K562 (cell line): ENCODE data around the gene SETD7. TPM values are rescaled to one million over a fixed set of nuclear protein-coding genes. Genes with fewer than 3 reads are reported as not detected.

Experiments
- ATAC-seq: fragments of 200-7000 bp; cut with Tn5 transposase; 3 replicates; pipeline ENCODE4 v1.9.1; 2020; ENCODE audit warnings: moderate library complexity
- BruUV-seq: library from RNA; stranded (reverse); fragments of 400-500 nt; replicated peaks from 2 replicates; lab custom pipeline; 2021; lab: Mats Ljungman, UMichigan
- CTCF ChIA-PET: fragments of 300-600 bp; formaldehyde crosslinking; extraction: SDS; loops from one replicate; lab custom pipeline; 2021; ENCODE audit warnings: low intra/inter-chr PET ratio; lab: Yijun Ruan, JAX
- POLR2A ChIA-PET: fragments of 300-600, 350-650 bp; sonication (Branson Sonifier 250); formaldehyde crosslinking; extraction: SDS; loops from one replicate; lab custom pipeline; 2021; ENCODE audit warnings: antibody characterized with exemption, inconsistent platforms; lab: Yijun Ruan, JAX
- DNase-seq, 4 experiments: peaks; one replicate each; pipeline versions ENCODE4 v3.0.0 to v3.0.0-alpha.2; 2011 to 2018; ENCODE audit warnings: low spot score in 3 of 4, mixed read lengths in 3 of 4; ENCODE audit errors: extremely low read depth in 1 of 4
- FAIRE-seq: peaks from 2 replicates; lab custom pipeline; 2011; peaks lifted over from hg19 to GRCh38; lab: Jason Lieb, UNC
- H2AFZ ChIP-seq: 2 replicates; pipeline ENCODE4 v1.6.0; 2011; ENCODE audit warnings: low read depth, low read length, control low read depth, inconsistent platforms
- H3K27ac ChIP-seq: fragments of 200-600 bp; 3 replicates; pipeline ENCODE4 v1.8.0; 2011; ENCODE audit warnings: low read depth, mild to moderate bottlenecking, control low read depth, inconsistent platforms, low read length, moderate library complexity, mixed read lengths; ENCODE audit errors: extremely low read depth
- H3K27me3 ChIP-seq, 2 experiments: fragments of 300-600 bp in 1 of 2; 2 replicates in 1 of 2; 3 replicates in 1 of 2; pipeline versions ENCODE4 v1.6.0 to v1.8.0; 2011; ENCODE audit warnings: inconsistent platforms in 2 of 2, low read length in 2 of 2, mild to moderate bottlenecking in 1 of 2, mixed read lengths in 1 of 2, moderate library complexity in 1 of 2; ENCODE audit not compliant: control insufficient read depth in 2 of 2, insufficient read depth in 2 of 2
- H3K36me3 ChIP-seq: fragments of 300-600 bp; 3 replicates; pipeline ENCODE4 v1.8.0; 2011; ENCODE audit warnings: mild to moderate bottlenecking, low read length, inconsistent platforms; ENCODE audit not compliant: control insufficient read depth, insufficient read depth
- H3K4me1 ChIP-seq, 2 experiments: fragments of 200-600 bp in 1 of 2; replicated peaks in 1 of 2; 2 replicates in 1 of 2; 3 replicates in 1 of 2; pipeline versions ENCODE4 v1.5.1 to v1.8.0; 2011; ENCODE audit warnings: inconsistent platforms in 2 of 2, low read length in 2 of 2, mild to moderate bottlenecking in 1 of 2, mixed read lengths in 1 of 2, moderate library complexity in 1 of 2; ENCODE audit not compliant: control insufficient read depth in 2 of 2, insufficient read depth in 2 of 2
- H3K4me2 ChIP-seq: 2 replicates; pipeline ENCODE4 v1.6.1; 2011; ENCODE audit warnings: low read length, control low read depth, inconsistent platforms, mixed read lengths; ENCODE audit not compliant: insufficient read depth
- H3K4me3 ChIP-seq: fragments of 200-600 bp; sonication (generic), shearing (Covaris generic); 2 replicates; pipeline ENCODE4 v1.5.1; 2016; ENCODE audit warnings: control low read depth, inconsistent platforms
- H3K79me2 ChIP-seq: fragments of 200-600 bp; 3 replicates; pipeline ENCODE4 v1.8.0; 2011; ENCODE audit warnings: low read length, inconsistent platforms; ENCODE audit not compliant: control insufficient read depth, insufficient read depth
- H3K9ac ChIP-seq, 2 experiments: 2 replicates each; pipeline versions ENCODE4 v1.6.0 to v1.6.1; 2011; ENCODE audit warnings: low read depth in 2 of 2, low read length in 2 of 2, control low read depth in 1 of 2, inconsistent platforms in 1 of 2, mild to moderate bottlenecking in 1 of 2, mixed read lengths in 1 of 2; ENCODE audit not compliant: insufficient read depth in 1 of 2
- H3K9me1 ChIP-seq: one replicate; pipeline ENCODE4 v1.6.0; 2011; ENCODE audit warnings: inconsistent platforms, mild to moderate bottlenecking, low read length, moderate library complexity; ENCODE audit not compliant: control insufficient read depth, insufficient read depth
- H3K9me3 ChIP-seq: replicated peaks from 2 replicates; pipeline ENCODE4 v1.5.1; 2011; ENCODE audit warnings: low read depth, low read length, inconsistent platforms; ENCODE audit not compliant: control insufficient read depth, insufficient read depth
- H4K20me1 ChIP-seq: replicated peaks from 2 replicates; pipeline ENCODE4 v1.6.1; 2011; ENCODE audit warnings: low read length, inconsistent platforms, mixed read lengths; ENCODE audit not compliant: control insufficient read depth, insufficient read depth
- ATF6 ChIP-seq: sonication (generic); formaldehyde crosslinking; IDR thresholded peaks from 2 replicates; pipeline ENCODE4 v1.4.0; 2020; ENCODE audit warnings: mild to moderate bottlenecking, missing genetic modification reagents
- MYNN ChIP-seq, 2 experiments: sonication (generic); formaldehyde crosslinking in 1 of 2; IDR thresholded peaks; 2 replicates each; pipeline versions ENCODE4 v1.5.0 to v1.6.1; 2016 to 2020; ENCODE audit warnings: antibody characterized with exemption in 1 of 2, missing genetic modification reagents in 1 of 2
- POLR2G ChIP-seq: fragments of 200-400 bp; formaldehyde crosslinking; IDR thresholded peaks from 2 replicates; pipeline ENCODE4 v1.6.1; 2017; ENCODE audit warnings: low read depth, mild to moderate bottlenecking, antibody characterized with exemption, low read length, moderate library complexity
- ZNF24 ChIP-seq: fragments of 450-650 bp; IDR thresholded peaks from 2 replicates; pipeline ENCODE4 v1.6.1; 2016
- ZNF282 ChIP-seq: sonication (generic); formaldehyde crosslinking; IDR thresholded peaks from 2 replicates; pipeline ENCODE4 v1.8.1; 2023; ENCODE audit warnings: missing genetic modification reagents
- WGBS: fragments of 100-300 bp; shearing (Covaris generic); methylation state at CpG from one replicate; pipeline ENCODE4 v1.1.6; 2016; ENCODE audit warnings: low coverage, mixed read lengths; ENCODE audit not compliant: insufficient coverage; ENCODE audit errors: missing lambda C conversion rate; 5-methylcytosine and 5-hydroxymethylcytosine counted together
- in situ Hi-C: fragments of 300-500 bp; cut with MboI; formaldehyde crosslinking; loops from 4 replicates; pipeline ENCODE4 v1.15.0; 2018; ENCODE audit warnings: inconsistent platforms, mixed read lengths
- intact Hi-C: fragments of 100-400 bp; cut with micrococcal nuclease; formaldehyde crosslinking; loops from 2 replicates; pipeline ENCODE4 v1.14.2; 2022
- polyA plus RNA-seq, 8 experiments: library from polyadenylated mRNA; depleted of rRNA in 4 of 8; stranded (reverse) in 5 of 8; unstranded in 3 of 8; fragments of >200 nt; fragmentation: Nextera tagmentation in 2 of 8; fragmentation: Illumina TruSeq in 1 of 8; extraction: Ambion mirVana in 2 of 8; extraction: Trizol in 1 of 8; gene quantifications; 2 replicates each; pipeline versions ENCODE4 v1.2.1 to v1.2.3, GENCODE V29; 2011 to 2014; ENCODE audit warnings: inconsistent platforms in 1 of 8, missing spikeins in 1 of 8
- total RNA-seq, 7 experiments: library from RNA; depleted of rRNA in 6 of 7; stranded (reverse); fragments of >200 nt in 6 of 7; fragmentation: Illumina TruSeq in 2 of 7; extraction: Trizol in 2 of 7; gene quantifications; 2 replicates each; pipeline versions ENCODE4 v1.2.1 to v1.2.3, GENCODE V29; 2011 to 2021; ENCODE audit warnings: low replicate concordance in 1 of 7

SETD7 gene
- total and polyA plus RNA-seq, 9 of the 15 experiments (the other 6 are each of a cell fraction or from before 2014, with no cell fraction given), result 0.37 to 2.4 (median 1.7) TPM

DNA sequence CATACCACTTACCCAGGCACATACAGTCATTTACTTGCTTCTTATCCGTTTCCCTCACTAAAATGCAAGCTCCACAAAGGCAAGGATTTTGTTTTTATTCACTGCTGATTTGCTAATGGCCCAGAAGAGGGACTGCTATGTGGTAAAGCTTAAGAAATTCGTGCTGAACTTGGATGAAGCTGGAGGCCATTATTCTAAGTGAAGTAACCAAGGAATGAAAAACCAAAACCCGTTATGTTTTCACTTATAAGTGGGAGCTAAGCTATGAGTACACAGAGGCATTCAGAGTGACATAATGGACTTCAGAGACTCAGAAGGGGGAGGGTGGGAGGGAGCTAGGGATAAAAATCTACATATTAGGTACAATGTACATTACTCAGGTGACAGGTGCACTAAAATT is 54.9 kb downstream of the SETD7 start:
- H2AFZ ChIP-seq, result no peak overlapping the region
- intact Hi-C loops, result no loop called here
- H3K27ac ChIP-seq, result no peak overlapping the region
- BruUV-seq, result no TSS peak
- no peaks in the 10 kb centered on the region for H4K20me1 ChIP-seq
- H3K27me3 ChIP-seq, result peaks cover 14 to 18% of the 10 kb centered on the region in 2 experiments
- DNase-seq (no peak), ATAC-seq (no peak), FAIRE-seq (no peak)
- H3K4me1 ChIP-seq, result no peaks in the 10 kb centered on the region; a peak in 1 of 5 replicates
- H3K9me3 ChIP-seq, result no peaks in the 10 kb centered on the region
- ChIA-PET POLR2A (interaction anchor here (0.8 kb wide), 1 partner anchor 333 kb away, joined by 3 read pairs; no protein-coding TSS in a partner anchor), CTCF (no interaction called here)
- in situ Hi-C loops, result no loop called here
- H3K9ac ChIP-seq, result no peak overlapping the region
- no peaks in the 10 kb centered on the region for H3K79me2 ChIP-seq
- no peaks in the 10 kb centered on the region for H3K36me3 ChIP-seq
- no peak overlapping the region for H3K4me3 ChIP-seq
- 0% methylated on average over 3 of the region's 3 CpGs for WGBS
- H3K9me1 ChIP-seq, result no peaks in the 10 kb centered on the region
- TF ChIP-seq ZNF282 (CRISPR knock-in tag) (no peak), MYNN (IDR thresholded peaks at IDR 0.05) (no peak), MYNN (CRISPR knock-in tag; IDR thresholded peaks at IDR 0.05) (no peak), POLR2G (no peak), ATF6 (CRISPR knock-in tag) (no peak), ZNF24 (no peak)
- no peak overlapping the region for H3K4me2 ChIP-seq
